Hypothalamus (tissue), 51 donors: ENCODE measurements around the gene TERB1.

ENCODE experiments used
- DNase-seq, 51 donors: peaks; one replicate each; lab custom pipeline; 2025; lab: John Stamatoyannopoulos, UW

Gene TERB1

GRCh38 chr16:66751053-66751302 lies 50.4 kb downstream of the TERB1 start:
- DNase-seq, result peak in 6 of 51 donors; percentile 24 to 61 (median 43)

GRCh38 chr16:66750279-66751052 lies 50.9 kb downstream of the TERB1 start:
- no peak for DNase-seq

- DNase-seq, result peak in 2 of 51 donors; percentile 1 to 20
These were observed 54.7 kb downstream of the TERB1 start for GRCh38 chr16:66746682-66747081.

GRCh38 chr16:66746048-66746447 lies 55.3 kb downstream of the TERB1 start:
- DNase-seq, result no peak

- DNase-seq, result peak in 2 of 51 donors; percentile 16 to 67
These were observed 59.2 kb downstream of the TERB1 start for GRCh38 chr16:66741950-66742808.

GRCh38 chr16:66741169-66741900 lies 60.0 kb downstream of the TERB1 start:
- peak in 50 of 51 donors; percentile 16 to 96 (median 86) for DNase-seq

- DNase-seq, result peak in 1 of 51 donors; percentile 53
These were observed 60.9 kb downstream of the TERB1 start for GRCh38 chr16:66740533-66740932.

- DNase-seq, result peak in 3 of 51 donors; percentile 14 to 53 (median 51)
These were observed 61.4 kb downstream of the TERB1 start for GRCh38 chr16:66740010-66740409.

GRCh38 chr16:66735891-66736290 lies 65.5 kb downstream of the TERB1 start:
- no peak for DNase-seq

GRCh38 chr16:66731101-66731500 lies 70.3 kb downstream of the TERB1 start:
- DNase-seq, result no peak

- no peak for DNase-seq
These were observed 72.6 kb downstream of the TERB1 start for GRCh38 chr16:66728804-66729203.

- peak in 14 of 51 donors; percentile 3 to 68 (median 18) for DNase-seq
These were observed 73.1 kb downstream of the TERB1 start for GRCh38 chr16:66728117-66728787.

GRCh38 chr16:66720766-66721165 lies 80.6 kb downstream of the TERB1 start:
- DNase-seq, result no peak

- no peak for DNase-seq
These were observed 82.1 kb downstream of the TERB1 start for GRCh38 chr16:66719246-66719645.

- DNase-seq, result no peak
These were observed 83.6 kb downstream of the TERB1 start for GRCh38 chr16:66717776-66718175.

- peak in 22 of 51 donors; percentile 11 to 62 (median 36) for DNase-seq
These were observed 84.2 kb downstream of the TERB1 start for GRCh38 chr16:66717112-66717675.

GRCh38 chr16:66714654-66715307 lies 86.6 kb downstream of the TERB1 start:
- no peak for DNase-seq

GRCh38 chr16:66714062-66714461 lies 87.3 kb downstream of the TERB1 start:
- no peak for DNase-seq

GRCh38 chr16:66713076-66713475 lies 88.3 kb downstream of the TERB1 start:
- peak in 3 of 51 donors; percentile 10 to 29 (median 20) for DNase-seq

GRCh38 chr16:66712512-66712911 lies 88.9 kb downstream of the TERB1 start:
- no peak for DNase-seq
